GM21360 (cell line): Measurements from ENCODE around the gene EID1.
"Not testable (repeated sequence)": the region's sequence is repeated elsewhere in the genome, so short reads cannot be mapped to it uniquely, and the experiment has no call there.

Experiments
- ATAC-seq: cut with Tn5 transposase; IDR thresholded peaks from one replicate; pipeline ENCODE4 v1.9.1; 2021; ENCODE audit warnings: mild to moderate bottlenecking, moderate library complexity; ENCODE audit not compliant: unreplicated experiment

The EID1 gene

GRCh38 chr15:48877630-48878595, at the start of gene EID1:
EID1 (plus strand) TSS chr15:48878134; CDS start chr15:48878177, 43 bp downstream.
- ATAC-seq: peak; percentile 89

DNA sequence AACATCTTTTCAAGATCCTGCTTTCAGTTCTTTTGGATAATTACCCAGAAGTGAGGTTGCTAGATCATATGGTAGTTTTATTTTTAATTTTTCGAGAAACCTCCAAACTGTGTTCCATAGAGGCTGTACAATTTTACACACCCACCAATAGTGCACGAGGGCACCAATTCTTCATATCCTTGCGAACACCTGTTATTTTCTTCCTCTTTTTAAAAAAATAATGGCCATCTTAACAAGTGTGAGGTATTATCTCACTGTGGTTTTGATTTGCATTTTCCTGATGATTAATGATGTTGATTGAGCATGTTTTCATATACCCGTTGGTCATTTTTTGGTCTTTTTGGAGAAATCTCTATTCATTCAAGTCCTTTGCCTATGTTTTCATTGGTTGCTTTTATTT, 49.5 kb upstream of the EID1 start:
- no peak for ATAC-seq

- ATAC-seq: no peak
These were observed 49.0 kb upstream of the EID1 start for GRCh38 chr15:48828906-48829305.

DNA sequence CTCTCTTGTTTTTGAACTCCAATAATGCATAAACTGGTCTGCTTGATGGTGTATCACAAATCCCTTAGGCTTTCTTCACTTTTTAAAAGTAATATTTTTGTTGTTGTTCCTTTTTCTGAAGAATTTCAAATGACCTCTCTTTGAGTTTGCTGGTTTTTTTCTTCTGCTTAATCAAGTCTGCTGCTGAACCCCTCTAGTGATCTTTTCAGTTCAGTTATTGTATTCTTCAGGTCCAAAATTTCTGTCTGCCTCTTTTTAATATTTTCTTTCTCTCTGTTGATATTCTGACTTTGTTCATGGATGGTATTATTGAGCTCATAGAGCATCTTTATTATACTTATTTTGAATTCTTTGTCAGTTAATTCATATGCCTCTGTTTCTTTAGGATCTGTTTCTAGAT, 45.3 kb upstream of the EID1 start:
- no peak for ATAC-seq

DNA sequence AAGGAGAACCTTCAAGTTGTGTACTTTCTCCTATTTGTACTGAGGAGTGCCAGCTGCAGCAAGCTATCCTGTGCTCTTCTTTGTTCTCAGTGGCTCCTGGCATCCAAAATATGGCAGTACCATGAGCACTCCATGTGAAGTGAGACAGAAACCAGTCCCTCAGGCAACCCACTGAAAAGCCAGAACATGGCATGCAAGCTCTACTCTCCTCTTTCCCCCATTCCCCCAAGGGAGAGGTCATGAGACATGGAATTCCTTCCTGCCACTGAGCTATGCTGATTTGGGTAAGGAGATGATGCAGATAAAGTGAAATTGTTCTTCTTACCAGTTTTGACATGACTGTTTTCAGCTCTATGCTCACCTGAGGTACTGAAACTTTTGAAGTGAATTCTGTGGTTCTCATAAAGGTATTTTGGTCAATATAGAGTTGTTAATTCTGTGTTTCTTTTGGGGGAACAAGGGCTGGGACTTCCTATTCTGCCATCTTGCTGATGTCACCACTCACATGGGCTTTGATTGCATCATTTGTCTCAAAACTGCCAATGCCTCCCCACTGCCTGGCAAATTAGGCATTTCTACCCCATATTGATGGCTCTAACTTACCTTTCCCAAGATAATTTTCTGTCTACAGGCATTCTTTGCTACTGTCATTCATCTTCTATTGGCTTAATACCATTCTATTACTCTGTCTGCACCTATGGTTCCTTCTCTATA, 44.3 kb upstream of the EID1 start:
- ATAC-seq: no peak

- no peak for ATAC-seq
These were observed 43.2 kb upstream of the EID1 start for GRCh38 chr15:48834756-48835155.

GRCh38 chr15:48842501-48842900, 35.4 kb upstream of the EID1 start:
- no peak for ATAC-seq

GRCh38 chr15:48845123-48845522, 32.8 kb upstream of the EID1 start:
- no peak for ATAC-seq

DNA sequence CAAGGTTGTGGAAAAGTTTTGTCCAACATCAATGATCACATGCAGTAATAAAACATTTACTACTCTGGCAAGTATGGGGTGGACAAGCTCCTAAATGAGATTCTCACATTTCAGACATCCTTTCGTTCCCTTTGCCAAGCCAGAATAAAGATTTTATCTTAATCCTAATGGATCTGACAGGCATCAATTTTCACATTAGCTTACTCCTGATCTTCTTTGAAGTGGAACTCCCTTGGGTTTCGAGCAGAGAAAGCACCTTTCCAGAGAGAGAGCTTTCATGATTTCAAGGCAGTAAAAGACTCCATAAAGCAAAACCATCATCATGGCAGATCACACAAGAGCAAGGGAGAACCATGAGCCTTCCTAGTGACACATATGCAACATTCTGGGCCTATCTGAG, 27.3 kb upstream of the EID1 start:
- no peak for ATAC-seq

DNA sequence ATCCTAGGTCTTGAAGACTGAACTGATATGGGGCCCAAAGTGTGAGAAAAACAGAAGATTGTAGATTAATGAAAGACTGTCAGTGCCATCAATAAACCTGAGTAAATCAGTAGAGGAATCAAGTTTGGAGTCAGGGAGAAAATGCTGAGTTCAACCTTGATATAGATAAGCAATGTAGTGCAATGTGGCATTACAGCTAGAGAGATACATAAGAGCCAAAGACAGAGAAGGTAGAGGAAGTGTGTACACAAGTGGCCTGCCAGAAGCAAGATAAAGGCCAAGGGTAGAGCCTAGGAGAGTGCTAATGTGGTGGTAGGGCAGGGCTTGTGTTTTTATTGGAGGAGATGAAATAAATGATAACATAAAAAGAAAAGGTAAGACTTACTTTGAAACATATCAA, 26.0 kb upstream of the EID1 start:
- no peak for ATAC-seq

GRCh38 chr15:48854434-48854833, 23.5 kb upstream of the EID1 start:
- ATAC-seq: not testable (repeated sequence)

DNA sequence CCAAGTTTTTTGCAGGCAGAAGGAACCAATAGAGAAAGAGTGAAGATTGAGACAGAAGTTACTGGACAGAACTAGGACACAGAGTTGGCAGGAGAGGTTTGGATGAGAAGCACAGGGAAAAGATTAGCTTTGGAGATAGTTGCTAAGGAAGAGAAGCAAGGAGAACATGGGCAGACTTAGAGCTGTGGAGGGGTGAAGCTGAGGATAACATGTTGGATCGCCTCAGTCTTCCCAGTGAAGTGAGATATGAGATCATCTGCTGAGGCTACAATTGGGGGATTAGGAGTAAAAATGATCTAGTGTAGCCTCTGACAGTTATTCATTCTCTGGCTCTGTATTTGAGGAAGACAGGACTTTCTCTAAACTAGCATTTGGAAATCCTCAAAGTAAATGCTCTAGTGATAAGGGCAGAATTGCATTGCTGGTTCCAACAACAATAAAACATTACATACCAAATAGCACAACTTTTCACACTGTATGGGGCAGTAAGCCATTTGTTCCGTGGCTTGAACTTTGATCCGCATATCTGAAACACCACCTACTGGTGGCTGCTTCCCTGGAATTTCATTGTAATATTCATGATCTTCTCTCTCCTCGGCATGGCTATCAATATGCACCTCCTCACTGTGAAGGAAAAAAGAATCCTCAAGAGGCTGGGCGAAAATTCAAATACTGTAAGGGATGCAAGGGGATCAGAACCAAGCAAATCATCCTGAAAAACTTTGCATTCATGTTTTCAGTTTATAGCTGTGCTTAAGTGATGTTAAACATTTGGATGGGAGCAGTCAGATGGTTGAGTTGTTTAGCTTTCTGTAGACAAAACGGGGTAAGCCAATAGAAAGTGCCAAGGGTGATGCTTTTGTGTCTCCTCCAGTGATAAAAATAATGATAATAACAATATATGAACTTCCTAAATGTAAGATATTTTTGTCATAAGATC, 22.2 kb upstream of the EID1 start:
- ATAC-seq: no peak

DNA sequence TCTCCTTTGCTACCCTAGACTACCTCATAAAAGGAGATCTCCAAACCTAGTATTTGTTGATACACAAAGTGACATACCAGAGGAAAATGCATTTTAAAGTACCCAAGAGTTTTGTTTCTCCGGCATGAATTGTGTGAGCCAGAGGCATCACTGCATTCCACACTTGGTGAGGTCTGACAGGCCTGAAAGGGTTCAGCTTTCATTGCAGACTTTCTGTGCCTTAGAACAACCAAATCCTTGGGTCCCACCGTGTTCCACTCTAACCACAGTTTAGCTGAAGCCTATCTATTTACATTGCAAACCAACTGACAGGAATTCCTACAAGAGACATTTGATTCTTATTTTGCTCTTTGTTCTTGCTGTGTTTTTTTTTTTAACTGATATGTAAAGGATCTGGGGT, 21.0 kb upstream of the EID1 start:
- ATAC-seq: no peak

DNA sequence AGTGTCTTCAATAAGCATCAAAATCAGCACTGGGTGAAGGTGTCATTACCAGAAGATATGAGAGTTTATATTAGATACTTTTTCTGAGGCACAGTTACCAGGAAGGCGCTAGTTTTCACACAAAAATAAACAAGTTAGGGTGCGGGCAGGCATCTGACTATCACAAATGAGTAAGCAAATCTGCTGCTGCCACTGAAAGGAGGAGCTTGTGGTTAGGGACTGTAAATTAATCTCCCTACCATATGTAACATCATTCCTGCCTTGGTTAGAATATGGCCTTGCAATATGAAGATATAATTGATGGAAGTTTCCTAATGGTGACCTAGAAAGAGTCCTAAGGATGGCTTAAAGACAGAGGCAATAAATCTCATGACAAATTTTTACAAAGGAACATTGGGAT, 19.5 kb upstream of the EID1 start:
- no peak for ATAC-seq

GRCh38 chr15:48859426-48859825, 18.5 kb upstream of the EID1 start:
- ATAC-seq: no peak

- ATAC-seq: no peak
These were observed 16.0 kb upstream of the EID1 start for GRCh38 chr15:48861813-48862431.

GRCh38 chr15:48862705-48863104, 15.2 kb upstream of the EID1 start:
- no peak for ATAC-seq

DNA sequence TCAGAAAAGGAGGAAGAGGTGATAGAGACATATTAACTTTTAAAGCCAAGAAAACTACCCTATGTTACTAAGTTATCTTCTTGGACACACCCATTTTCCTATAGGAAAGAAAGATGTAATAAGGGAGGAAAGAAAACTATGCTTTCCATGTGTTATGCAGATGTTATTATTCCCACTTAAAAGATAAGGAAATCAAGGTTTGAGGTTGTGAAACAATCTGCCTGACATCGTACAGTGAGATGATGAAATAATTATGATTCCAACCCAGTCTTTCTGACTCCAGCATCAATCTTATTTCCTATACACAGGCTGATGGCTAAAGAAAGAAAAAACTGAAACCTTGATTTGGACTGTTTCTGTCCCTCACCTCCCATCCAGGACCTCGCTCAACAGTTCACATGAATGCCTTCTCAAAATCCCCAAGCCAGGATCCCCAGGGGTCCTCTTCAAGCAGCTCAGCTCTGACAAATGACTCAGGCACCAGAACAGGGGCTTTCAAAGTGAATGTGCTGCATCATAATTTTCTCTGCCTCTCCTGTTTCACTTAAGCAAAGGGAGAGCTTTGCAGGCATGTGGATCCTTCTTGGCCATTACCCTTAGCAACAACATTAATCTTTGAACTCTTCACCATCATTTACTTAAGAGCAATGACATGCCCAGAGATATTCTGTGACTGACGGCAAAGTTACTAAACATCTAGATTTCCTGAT, 12.4 kb upstream of the EID1 start:
- no peak for ATAC-seq

DNA sequence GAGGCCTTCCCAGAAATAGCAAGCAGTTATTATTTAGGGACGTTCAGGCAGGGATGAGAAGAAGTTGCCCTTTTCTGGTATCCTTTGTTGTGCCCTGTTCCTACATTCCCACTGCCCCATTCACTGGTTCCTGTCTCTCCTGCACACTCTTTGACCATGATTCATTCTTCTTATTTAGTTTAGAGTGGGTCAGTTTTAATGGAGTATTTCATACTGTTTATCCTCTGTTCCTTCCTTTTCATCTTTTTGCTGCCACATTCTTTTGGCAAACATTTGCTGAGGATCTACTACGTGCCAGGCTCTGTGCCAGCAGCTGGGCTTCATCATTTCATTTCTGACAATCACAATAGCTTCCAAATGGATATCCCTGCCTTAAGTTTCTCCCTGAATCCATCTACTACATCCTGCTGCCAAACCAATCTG, 11.8 kb upstream of the EID1 start:
- no peak for ATAC-seq

GRCh38 chr15:48868023-48868422, 9.9 kb upstream of the EID1 start:
- no peak for ATAC-seq
